AG09319 (cell line): Measurements from ENCODE around the gene ALOXE3.
A peak's percentile ranks its signal among the peaks of the same experiment; 100 is the strongest.

ENCODE experiments used
- DNase-seq: peaks from one replicate; pipeline ENCODE4 v3.0.0-alpha.2; 2010; ENCODE audit warnings: low read depth; ENCODE audit errors: extremely low read depth
- TF ChIP-seq, protein P1 (sequence below): IDR thresholded peaks from 2 replicates; pipeline ENCODE4 v1.5.1; 2011; ENCODE audit warnings: low read depth, mild to moderate bottlenecking, inconsistent platforms, low read length, moderate library complexity

Gene ALOXE3

DNA sequence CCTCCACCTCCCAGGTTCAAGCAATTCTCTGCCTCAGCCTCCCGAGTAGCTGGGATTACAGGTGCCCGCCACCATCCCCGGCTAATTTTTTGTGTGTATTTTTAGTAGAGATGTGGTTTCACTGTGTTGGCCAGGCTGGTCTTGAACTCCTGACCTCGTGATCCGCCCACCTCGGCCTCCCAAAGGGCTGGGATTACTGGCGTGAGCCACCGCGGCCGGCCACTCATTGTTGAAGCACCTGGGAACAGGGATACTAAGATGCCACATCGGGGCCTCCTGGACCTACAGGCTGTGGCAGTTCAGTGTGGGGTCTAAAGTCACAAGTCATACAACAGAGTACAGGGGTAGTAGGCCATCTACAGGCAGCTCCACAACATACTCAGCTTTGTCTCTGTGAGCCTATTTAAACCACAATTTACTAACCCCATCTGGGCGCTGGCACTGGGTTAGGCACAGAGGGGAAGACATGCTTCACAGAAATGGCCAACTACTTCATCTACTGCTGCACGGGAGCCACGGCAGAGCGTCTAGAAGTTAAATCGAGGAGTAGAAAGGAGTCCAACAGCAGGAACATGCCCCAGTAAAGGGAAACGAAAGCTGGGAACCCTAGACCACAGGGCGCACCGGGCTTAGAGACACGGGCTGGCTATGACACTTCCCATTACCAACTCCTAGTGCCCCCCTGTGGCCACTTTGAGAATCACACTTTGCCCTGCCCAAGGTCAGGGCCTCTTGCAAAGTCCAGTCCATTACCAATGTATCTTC is 40.1 kb upstream of the ALOXE3 start:
- TF ChIP-seq, protein P1, sequence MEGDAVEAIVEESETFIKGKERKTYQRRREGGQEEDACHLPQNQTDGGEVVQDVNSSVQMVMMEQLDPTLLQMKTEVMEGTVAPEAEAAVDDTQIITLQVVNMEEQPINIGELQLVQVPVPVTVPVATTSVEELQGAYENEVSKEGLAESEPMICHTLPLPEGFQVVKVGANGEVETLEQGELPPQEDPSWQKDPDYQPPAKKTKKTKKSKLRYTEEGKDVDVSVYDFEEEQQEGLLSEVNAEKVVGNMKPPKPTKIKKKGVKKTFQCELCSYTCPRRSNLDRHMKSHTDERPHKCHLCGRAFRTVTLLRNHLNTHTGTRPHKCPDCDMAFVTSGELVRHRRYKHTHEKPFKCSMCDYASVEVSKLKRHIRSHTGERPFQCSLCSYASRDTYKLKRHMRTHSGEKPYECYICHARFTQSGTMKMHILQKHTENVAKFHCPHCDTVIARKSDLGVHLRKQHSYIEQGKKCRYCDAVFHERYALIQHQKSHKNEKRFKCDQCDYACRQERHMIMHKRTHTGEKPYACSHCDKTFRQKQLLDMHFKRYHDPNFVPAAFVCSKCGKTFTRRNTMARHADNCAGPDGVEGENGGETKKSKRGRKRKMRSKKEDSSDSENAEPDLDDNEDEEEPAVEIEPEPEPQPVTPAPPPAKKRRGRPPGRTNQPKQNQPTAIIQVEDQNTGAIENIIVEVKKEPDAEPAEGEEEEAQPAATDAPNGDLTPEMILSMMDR, result peak; percentile 85
- DNase-seq, result peak; percentile 75

DNA sequence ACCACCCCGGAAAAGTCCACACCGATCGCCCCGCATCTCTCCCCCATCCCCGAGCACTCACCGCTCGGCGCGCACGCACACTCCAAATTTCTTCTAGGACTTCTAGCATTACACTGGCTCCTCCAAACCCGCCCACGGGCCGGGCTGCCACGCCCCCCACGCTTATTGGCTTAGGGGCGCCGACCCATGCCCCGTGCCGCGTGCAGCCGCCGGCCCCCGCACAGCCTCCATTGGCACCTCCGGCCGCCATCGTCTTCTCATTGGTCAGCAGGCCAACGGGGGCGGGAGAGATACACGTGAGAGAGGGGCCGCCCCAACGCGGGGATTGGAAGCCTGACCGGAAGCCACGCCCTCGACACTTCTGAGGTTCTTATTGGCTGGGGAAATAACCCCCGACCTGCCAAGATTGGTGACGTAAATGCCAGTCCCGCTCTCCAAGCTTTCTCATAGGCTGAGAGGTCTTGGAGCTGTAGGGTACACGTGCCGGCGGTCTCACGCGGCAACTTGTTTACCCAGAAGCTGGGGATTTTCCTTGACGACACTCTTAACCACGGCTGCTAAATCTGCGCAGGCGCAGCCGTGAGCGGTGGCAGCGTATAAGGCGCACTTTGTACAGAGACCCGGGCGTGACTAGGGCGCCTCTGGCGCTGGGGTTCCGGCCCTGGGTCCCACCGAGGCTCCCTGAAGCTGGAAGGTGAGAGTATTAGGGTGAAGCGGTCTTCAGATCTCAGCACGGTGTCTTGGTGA is 38.1 kb upstream of the ALOXE3 start:
- DNase-seq, result peak; percentile 100
- TF ChIP-seq, protein P1, result peak; percentile 8; the same call in 1 of the 2 replicates

DNA sequence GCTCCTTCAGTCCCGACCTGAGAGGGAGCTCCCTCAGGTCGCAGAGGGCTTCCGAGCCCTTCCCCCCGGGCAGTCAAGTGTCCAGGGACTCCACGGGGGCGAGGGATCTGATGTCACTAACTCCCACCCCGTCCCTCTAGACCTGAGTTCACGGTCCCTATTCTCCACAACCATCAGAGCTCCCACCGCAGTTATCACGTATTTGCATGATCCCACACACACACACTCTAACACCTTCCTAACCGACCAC is 37.6 kb upstream of the ALOXE3 start:
- TF ChIP-seq, protein P1, result no peak
- no peak for DNase-seq

DNA sequence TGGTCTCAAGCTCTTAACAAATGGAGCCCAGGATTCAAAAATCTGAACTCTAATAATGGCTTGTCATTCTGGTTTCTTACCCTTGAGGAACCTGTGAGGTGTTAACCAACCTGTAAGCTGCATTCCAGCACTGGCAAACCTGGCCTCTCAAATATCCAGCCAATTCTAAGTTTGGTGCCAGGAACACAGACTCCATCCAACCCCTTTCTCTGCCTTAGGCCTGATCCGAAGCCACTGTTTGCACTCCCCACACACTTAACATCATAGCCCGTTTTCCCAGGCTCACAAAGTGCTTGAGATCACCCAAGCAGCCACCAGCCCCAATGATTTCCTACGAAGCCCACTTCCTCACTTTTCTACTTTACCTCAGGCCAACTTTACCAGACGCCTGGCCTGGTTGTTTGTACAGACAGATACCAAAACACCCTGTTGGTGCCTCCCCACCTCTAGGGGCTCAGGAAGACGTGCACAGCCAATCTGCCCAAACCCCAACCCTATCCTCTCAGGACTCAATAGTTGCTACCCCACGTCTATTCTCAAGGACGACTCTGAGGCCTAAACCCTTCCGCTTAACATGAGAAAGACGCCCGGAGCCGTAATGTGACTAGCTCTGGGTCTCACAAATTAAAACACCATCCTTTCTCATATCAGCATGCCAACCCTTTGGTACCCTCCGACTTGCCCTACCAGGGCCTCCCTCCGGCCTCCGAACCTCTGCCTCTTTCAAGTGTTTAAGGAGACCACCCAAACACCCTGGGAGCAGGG is 37.1 kb upstream of the ALOXE3 start:
- TF ChIP-seq, protein P1, result no peak
- no peak for DNase-seq

DNA sequence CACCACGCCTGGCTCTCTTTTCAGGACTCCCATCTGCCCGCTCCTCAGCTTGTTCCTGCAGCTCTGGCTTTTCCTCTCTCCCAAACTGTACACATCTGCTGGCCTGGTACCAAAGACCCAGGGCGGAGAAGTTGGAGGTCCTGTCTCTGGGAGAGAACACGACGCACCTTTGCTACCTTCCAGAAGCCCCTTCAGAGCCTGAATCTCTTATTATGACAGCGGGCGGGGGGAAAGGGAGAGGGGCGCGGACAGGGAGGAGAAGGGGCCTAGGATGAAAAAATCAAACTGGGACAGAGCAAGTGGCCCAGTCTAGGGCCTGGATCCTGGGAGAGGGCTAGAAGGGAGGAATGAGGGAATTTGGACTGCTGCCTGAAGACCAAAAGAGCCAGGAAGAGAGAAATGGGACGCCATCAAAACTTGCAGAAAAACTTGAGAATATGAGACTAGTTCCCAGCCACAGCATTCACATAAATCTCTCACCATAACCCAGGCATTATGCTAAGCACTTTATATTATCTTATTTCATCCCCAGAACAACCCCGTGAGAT is 36.4 kb upstream of the ALOXE3 start:
- DNase-seq, result no peak
- TF ChIP-seq, protein P1, result no peak

DNA sequence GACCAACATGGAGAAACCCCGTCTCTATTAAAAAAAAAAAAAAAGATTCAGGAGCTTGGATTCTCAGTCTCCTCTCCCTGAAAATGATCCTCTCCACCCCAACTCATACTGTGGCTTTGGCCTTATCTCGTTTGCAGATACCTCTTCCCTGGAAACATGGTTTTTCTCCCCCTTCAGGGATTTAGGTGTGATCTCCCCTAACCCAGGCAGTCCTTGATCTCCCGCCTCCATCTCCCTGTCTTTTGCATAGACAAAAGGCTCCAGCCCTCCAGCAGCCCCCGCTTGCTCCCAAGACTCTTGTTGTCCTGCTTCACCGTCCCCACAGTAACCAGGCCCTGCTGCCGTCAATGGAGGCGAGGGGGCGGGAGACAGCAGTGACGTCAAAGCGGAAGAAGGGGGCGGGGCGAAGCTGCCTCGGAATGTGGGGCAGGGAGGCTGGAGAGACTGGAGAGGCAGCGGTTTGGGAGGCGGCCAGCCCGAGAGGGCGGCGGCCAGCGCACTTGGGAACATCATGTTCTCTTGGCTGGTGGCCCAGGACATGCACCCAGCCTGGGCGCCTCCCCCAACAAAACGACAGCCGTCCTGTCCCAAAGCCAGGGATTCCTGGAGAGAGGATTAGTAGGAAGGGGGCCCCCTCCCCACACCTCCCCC is 35.8 kb upstream of the ALOXE3 start:
- peak; percentile 99 for DNase-seq
- TF ChIP-seq, protein P1, result no peak
